Upper lobe of left lung (tissue), 6 donors: ENCODE results near the gene MBOAT7. TPM values are rescaled to one million over a fixed set of nuclear protein-coding genes. Genes with fewer than 3 reads are reported as not detected.
"Not testable (repeated sequence)": the region's sequence is repeated elsewhere in the genome, so short reads cannot be mapped to it uniquely, and the experiment has no call there.

Experiments used
- ATAC-seq, 2 donors: fragments of 200-7000 bp; cut with Tn5 transposase; one replicate each; pipeline ENCODE4 v1.9.1; 2022; ENCODE audit warnings: mild to moderate bottlenecking in 2 of 2, moderate library complexity in 2 of 2; ENCODE audit not compliant: low FRiP score in 2 of 2
- DNase-seq, 2 donors: peaks; one replicate each; pipeline ENCODE4 v3.0.0-alpha.2; 2019 to 2020
- H3K27ac ChIP-seq, 4 donors: fragments of 200-600 bp; sonication (generic); one replicate each; pipeline ENCODE4 v1.5.1; 2016 to 2019
- H3K27me3 ChIP-seq, 4 donors: fragments of 200-600 bp; sonication (generic); one replicate each; pipeline ENCODE4 v1.5.1; 2017 to 2019
- H3K36me3 ChIP-seq, 4 donors: fragments of 200-600 bp; sonication (generic); one replicate each; pipeline ENCODE4 v1.5.1; 2016 to 2019
- H3K4me1 ChIP-seq, 4 donors: fragments of 200-600 bp; sonication (generic); one replicate each; pipeline ENCODE4 v1.5.1; 2018 to 2019
- H3K4me3 ChIP-seq, 4 donors: fragments of 200-600 bp; sonication (generic); one replicate each; pipeline ENCODE4 v1.5.1; 2017 to 2019; ENCODE audit warnings: mild to moderate bottlenecking in 2 of 4, moderate library complexity in 1 of 4
- H3K9me3 ChIP-seq, 4 donors: fragments of 200-600 bp; sonication (generic); one replicate each; pipeline ENCODE4 v1.5.1; 2018 to 2019
- EP300 ChIP-seq, 4 donors: sonication (generic); formaldehyde crosslinking; IDR thresholded peaks; one replicate each; pipeline ENCODE4 v1.5.1; 2017; ENCODE audit warnings: antibody characterized with exemption in 4 of 4, control low read depth in 2 of 4
- POLR2A ChIP-seq, 4 donors: fragments of 450-650 bp; IDR thresholded peaks; one replicate each; pipeline ENCODE4 v1.5.1; 2016 to 2017; ENCODE audit warnings: antibody characterized with exemption in 4 of 4, mild to moderate bottlenecking in 2 of 4
- POLR2AphosphoS5 ChIP-seq, 2 donors: sonication (generic); formaldehyde crosslinking; IDR thresholded peaks; one replicate each; pipeline ENCODE4 v1.5.1; 2017; ENCODE audit warnings: antibody characterized with exemption in 2 of 2
- WGBS, 2 donors: methylation state at CpG; one replicate each; pipeline ENCODE4 v1.1.5; 2017 to 2018; 5-methylcytosine and 5-hydroxymethylcytosine counted together
- total RNA-seq, 6 donors: library from RNA; depleted of rRNA in 4 of 6; stranded (reverse); fragments of >200 nt in 4 of 6; gene quantifications; one replicate each; pipeline versions ENCODE4 v1.1.0 to v1.2.1, GENCODE V29; 2016 to 2021
- TF ChIP-seq, protein P1 (sequence below), 6 experiments: fragments of 450-650 bp in 4 of 6; fragments of 200-600 bp in 2 of 6; sonication (generic) in 2 of 6; IDR thresholded peaks; one replicate each; pipeline ENCODE4 v1.5.1; 2016 to 2019; ENCODE audit warnings: antibody characterized with exemption in 6 of 6
- donor health status: DM: no; HTN: no; CAD: no; lungs with moderate emphysema.
- donor health status: DM: no; HTN: yes; CAD: no; lungs with severe emphysema.

MBOAT7 gene
- total RNA-seq, 6 donors from 2014 or later: 43.7 to 121 (median 75.4) TPM

GRCh38 chr19:54222474-54223276 is 33.3 kb upstream of the MBOAT7 start, which contains the start of gene LILRB3:
TSS of gene LILRB3 (minus strand) at chr19:54223007. CDS start at chr19:54222976, 31 bp downstream.
- peak within 1 kb of the TSS in 3 of 4 donors; percentile 22 to 48 (median 34) for H3K4me3 ChIP-seq
- WGBS, 2 donors: 45 to 66% methylated on average over 12 to 14 of the region's 16 CpGs
- TF ChIP-seq POLR2AphosphoS5 (IDR thresholded peaks at IDR 0.05): peak in 1 of 2 donors; percentile 14
- peak in 1 of 4 donors; percentile 48 for TF ChIP-seq POLR2A (IDR thresholded peaks at IDR 0.05)
- ATAC-seq (peak; percentile 81 to 88), DNase-seq (peak in 1 of 2 donors; percentile 87)
- H3K9me3 ChIP-seq, H3K27me3 ChIP-seq, H3K4me1 ChIP-seq: not testable (repeated sequence)
- H3K27ac ChIP-seq: peak within 1 kb of the TSS; percentile 67 to 87 (median 82)
- peaks cover 0 to 19% (median 3%) of the 10 kb centered on the region in 4 donors for H3K36me3 ChIP-seq

GRCh38 chr19:54221947-54222346 is 32.6 kb upstream of the MBOAT7 start:
- not testable (repeated sequence) for H3K4me1 ChIP-seq, DNase-seq, H3K27me3 ChIP-seq, ATAC-seq, H3K9me3 ChIP-seq
- H3K4me3 ChIP-seq: peak overlapping the region in 1 of 4 donors; percentile 48
- WGBS, 2 donors: 66 to 73% methylated on average over 3 to 5 of the region's 7 CpGs
- H3K36me3 ChIP-seq: peaks cover 0 to 23% (median 3%) of the 10 kb centered on the region in 4 donors
- peak overlapping the region in 2 of 4 donors; percentile 86 to 87 for H3K27ac ChIP-seq

DNA sequence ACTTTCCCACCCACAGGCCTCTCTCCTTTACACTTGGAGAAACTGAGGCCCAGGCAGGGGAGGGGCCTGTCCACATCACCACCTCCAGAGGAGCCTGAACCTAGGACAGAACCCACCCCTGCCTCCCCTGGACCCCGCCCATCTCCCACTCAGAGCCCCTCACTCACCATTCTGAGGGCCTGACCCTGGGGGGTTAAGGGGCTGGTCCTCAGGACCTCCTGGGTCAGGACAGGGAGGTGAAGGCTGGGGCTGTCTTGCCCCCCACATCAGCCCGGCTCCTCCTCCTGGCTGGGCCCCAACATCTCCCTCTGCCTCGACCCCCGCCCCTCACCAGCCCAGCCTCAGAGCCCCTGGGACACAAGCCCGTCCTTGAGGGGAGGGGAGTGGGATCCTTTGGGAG is 30.3 kb upstream of the MBOAT7 start:
- H3K9me3 ChIP-seq, H3K27ac ChIP-seq, H3K4me1 ChIP-seq, H3K4me3 ChIP-seq, ATAC-seq, DNase-seq, H3K27me3 ChIP-seq: not testable (repeated sequence)
- H3K36me3 ChIP-seq: peaks cover 0 to 33% (median 5%) of the 10 kb centered on the region in 4 donors
- WGBS, 2 donors: 83% methylated on average over 1 of the region's 5 CpGs; no CpG with 5 or more reads in 1 of the 2 donors

DNA sequence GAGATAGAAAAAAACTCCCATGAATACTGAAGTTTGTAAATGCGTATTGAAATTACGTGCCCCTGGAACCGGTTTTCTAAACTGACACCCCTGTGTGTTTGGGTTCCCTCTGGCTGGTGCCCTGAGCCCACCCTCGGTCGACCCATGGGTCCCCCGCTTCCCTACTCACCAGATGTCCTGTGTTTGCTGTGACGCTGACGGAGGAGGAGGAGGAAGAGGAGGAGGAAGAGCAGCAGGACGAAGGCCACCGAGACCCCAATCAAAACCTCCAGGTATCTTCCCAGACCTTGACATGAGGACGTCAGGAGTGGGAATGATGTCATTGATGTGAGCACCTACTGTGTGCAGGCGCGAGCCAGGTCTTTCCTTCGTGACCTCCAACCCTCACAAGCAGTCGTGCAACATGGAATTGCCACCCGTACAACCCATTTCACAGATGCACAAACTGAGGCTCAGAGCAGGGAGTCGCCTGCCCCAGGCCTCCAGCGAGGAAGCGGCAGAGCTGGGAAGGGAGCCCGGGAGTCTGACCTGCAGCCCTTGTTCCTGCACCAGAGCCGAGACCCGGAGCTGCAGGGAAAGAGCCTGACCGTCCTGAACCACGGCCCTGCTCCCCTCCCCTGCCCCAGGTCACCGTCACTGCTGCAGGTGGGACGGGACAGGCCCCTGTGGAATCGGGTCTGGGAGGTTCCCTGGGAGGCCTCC is 29.7 kb upstream of the MBOAT7 start:
- TF ChIP-seq EP300 (IDR thresholded peaks at IDR 0.05) (no peak), POLR2A (IDR thresholded peaks at IDR 0.05) (no peak), POLR2AphosphoS5 (IDR thresholded peaks at IDR 0.05) (no peak)
- TF ChIP-seq, protein P1, sequence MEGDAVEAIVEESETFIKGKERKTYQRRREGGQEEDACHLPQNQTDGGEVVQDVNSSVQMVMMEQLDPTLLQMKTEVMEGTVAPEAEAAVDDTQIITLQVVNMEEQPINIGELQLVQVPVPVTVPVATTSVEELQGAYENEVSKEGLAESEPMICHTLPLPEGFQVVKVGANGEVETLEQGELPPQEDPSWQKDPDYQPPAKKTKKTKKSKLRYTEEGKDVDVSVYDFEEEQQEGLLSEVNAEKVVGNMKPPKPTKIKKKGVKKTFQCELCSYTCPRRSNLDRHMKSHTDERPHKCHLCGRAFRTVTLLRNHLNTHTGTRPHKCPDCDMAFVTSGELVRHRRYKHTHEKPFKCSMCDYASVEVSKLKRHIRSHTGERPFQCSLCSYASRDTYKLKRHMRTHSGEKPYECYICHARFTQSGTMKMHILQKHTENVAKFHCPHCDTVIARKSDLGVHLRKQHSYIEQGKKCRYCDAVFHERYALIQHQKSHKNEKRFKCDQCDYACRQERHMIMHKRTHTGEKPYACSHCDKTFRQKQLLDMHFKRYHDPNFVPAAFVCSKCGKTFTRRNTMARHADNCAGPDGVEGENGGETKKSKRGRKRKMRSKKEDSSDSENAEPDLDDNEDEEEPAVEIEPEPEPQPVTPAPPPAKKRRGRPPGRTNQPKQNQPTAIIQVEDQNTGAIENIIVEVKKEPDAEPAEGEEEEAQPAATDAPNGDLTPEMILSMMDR (IDR thresholded peaks at IDR 0.05): no peak
- no peak overlapping the region for H3K27ac ChIP-seq
- no peak overlapping the region for H3K4me3 ChIP-seq
- DNase-seq: no peak
- H3K36me3 ChIP-seq: peaks cover 0 to 33% (median 5%) of the 10 kb centered on the region in 4 donors
- ATAC-seq: no peak
- H3K27me3 ChIP-seq: no peaks in the 10 kb centered on the region
- no peaks in the 10 kb centered on the region for H3K9me3 ChIP-seq
- peaks cover 0 to 7% (median 0%) of the 10 kb centered on the region in 4 donors for H3K4me1 ChIP-seq
- WGBS, 2 donors: 83 to 87% methylated on average over 20 to 26 of the region's 27 CpGs

GRCh38 chr19:54218259-54218658 is 28.9 kb upstream of the MBOAT7 start:
- no peak for ATAC-seq
- WGBS, 2 donors: 52 to 74% methylated on average over 4 to 7 of the region's 8 CpGs
- Histone ChIP-seq H3K36me3 (peaks cover 0 to 33% (median 5%) of the 10 kb centered on the region in 4 donors), H3K4me1 (peaks cover 0 to 4% (median 1%) of the 10 kb centered on the region in 4 donors), H3K9me3 (no peaks in the 10 kb centered on the region), H3K4me3 (no peak overlapping the region), H3K27ac (no peak overlapping the region), H3K27me3 (no peaks in the 10 kb centered on the region)
- TF ChIP-seq POLR2AphosphoS5 (IDR thresholded peaks at IDR 0.05): no peak
- no peak for TF ChIP-seq EP300 (IDR thresholded peaks at IDR 0.05)
- no peak for TF ChIP-seq POLR2A (IDR thresholded peaks at IDR 0.05)
- TF ChIP-seq, protein P1 (IDR thresholded peaks at IDR 0.05): no peak
- DNase-seq: no peak

DNA sequence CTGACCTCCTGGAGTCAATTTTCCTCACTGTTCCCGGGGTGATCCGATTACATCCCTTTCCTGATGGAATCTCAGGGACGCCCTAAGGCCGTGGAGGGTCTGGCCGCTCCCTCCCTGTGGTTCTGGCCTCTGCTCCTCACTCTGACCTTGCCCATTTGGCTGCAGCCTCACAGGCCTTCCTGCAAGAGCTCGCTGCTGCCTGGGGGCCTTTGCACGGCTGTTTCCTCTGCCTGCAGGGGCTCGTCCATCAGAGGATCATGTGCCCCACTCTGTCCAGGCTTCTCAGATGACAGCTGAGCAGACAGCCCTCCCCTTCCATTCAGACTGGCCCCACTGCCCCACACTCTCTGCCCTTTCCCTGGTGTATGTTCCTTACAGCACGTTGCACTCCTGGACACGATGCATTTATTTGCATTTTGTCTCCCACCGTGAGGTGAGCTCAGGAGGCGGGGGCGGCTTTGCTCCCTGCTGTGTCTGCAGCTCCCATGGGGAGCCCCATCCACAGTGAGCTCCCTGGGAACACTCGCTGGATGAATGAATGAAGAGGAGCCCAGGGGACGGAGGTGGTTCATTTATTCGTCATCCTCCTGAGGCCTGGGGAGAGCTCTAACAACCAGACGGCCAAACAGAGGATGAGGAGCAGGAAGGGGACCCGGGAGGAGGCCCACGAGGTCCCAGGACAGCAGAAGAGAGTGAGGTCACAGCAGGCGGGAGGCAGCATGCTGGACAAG is 28.3 kb upstream of the MBOAT7 start:
- not testable (repeated sequence) for ATAC-seq, H3K27ac ChIP-seq, H3K9me3 ChIP-seq, H3K27me3 ChIP-seq, DNase-seq, H3K4me3 ChIP-seq, H3K4me1 ChIP-seq
- H3K36me3 ChIP-seq: peaks cover 0 to 33% (median 5%) of the 10 kb centered on the region in 4 donors
- WGBS, 2 donors: 71 to 73% methylated on average over 14 to 15 of the region's 20 CpGs
